Aorta (tissue), 5 donors: ENCODE results near the gene TASP1. TPM values are rescaled to one million over a fixed set of nuclear protein-coding genes. Genes with fewer than 3 reads are reported as not detected.
A peak's percentile ranks its signal among the peaks of the same experiment; 100 is the strongest.

Experiments used
- ATAC-seq: fragments of 200-7000 bp; cut with Tn5 transposase; one replicate; pipeline ENCODE4 v1.9.1; 2022; ENCODE audit warnings: moderate library complexity; ENCODE audit not compliant: low FRiP score
- DNase-seq, 2 donors: peaks; one replicate each; pipeline ENCODE4 v3.0.0-alpha.2; 2020
- H3K27ac ChIP-seq, 2 donors: one replicate each; pipeline ENCODE4 v1.5.1; 2013; ENCODE audit warnings: low read length in 2 of 2, mild to moderate bottlenecking in 2 of 2, moderate library complexity in 2 of 2, control low read depth in 1 of 2, inconsistent platforms in 1 of 2, low read depth in 1 of 2
- H3K27me3 ChIP-seq, 2 donors: one replicate each; pipeline ENCODE4 v1.6.1; 2013; ENCODE audit warnings: control low read depth in 1 of 2, low read length in 1 of 2, mild to moderate bottlenecking in 1 of 2, moderate library complexity in 1 of 2; ENCODE audit not compliant: insufficient read depth in 2 of 2, control insufficient read depth in 1 of 2
- H3K36me3 ChIP-seq, 2 donors: one replicate each; pipeline ENCODE4 v1.6.1; 2013; ENCODE audit warnings: control low read depth in 1 of 2, low read length in 1 of 2, mild to moderate bottlenecking in 1 of 2; ENCODE audit not compliant: insufficient read depth in 2 of 2, control insufficient read depth in 1 of 2
- H3K4me1 ChIP-seq, 2 donors: one replicate each; pipeline ENCODE4 v1.6.1; 2013; ENCODE audit warnings: low read length in 2 of 2, control low read depth in 1 of 2, mild to moderate bottlenecking in 1 of 2, moderate library complexity in 1 of 2; ENCODE audit not compliant: insufficient read depth in 2 of 2, control insufficient read depth in 1 of 2
- H3K4me3 ChIP-seq, 2 donors: one replicate each; pipeline ENCODE4 v1.5.1; 2013; ENCODE audit warnings: low read length in 2 of 2, control low read depth in 1 of 2, mild to moderate bottlenecking in 1 of 2
- H3K9me3 ChIP-seq: one replicate; pipeline ENCODE4 v1.6.1; 2013; ENCODE audit warnings: mild to moderate bottlenecking, low read length; ENCODE audit not compliant: control insufficient read depth
- WGBS, 2 donors: extraction: QIAGEN DNeasy Blood & Tissue Kit; methylation state at CpG; one replicate each; pipeline ENCODE4 v1.1.7; 2013; 5-methylcytosine and 5-hydroxymethylcytosine counted together
- intact Hi-C, 2 donors: fragments of 100-400 bp; cut with DNase I; formaldehyde crosslinking; loops; one replicate each; pipeline versions ENCODE4 v1.14.2 to v1.15.0; 2022
- polyA plus RNA-seq, 2 donors: library from polyadenylated mRNA; stranded (reverse); fragments of 200-250 nt; gene quantifications; one replicate each; pipeline ENCODE4 v1.2.3, GENCODE V29; 2013
- total RNA-seq, 2 donors: library from RNA; stranded (reverse); fragmentation: NEBNext Ultra II Directional; extraction: Animal tissue kit (Norgen Biotek cat#: 25700); gene quantifications; one replicate each; pipeline ENCODE4 v1.2.1, GENCODE V29; 2021
- donor health status: healthy with polysubstance abuse.
- donor health status: Bipolar disorder and iron deficiency.
- donor health status: DM: no; HTN: no; CAD: no.
- donor health status: DM: no; HTN: no; CAD: no.
- donor health status: DM: yes; HTN: yes; CAD: no.

Gene TASP1
- total and polyA plus RNA-seq, 4 donors = 13.2 to 74.6 (median 25.9) TPM

DNA sequence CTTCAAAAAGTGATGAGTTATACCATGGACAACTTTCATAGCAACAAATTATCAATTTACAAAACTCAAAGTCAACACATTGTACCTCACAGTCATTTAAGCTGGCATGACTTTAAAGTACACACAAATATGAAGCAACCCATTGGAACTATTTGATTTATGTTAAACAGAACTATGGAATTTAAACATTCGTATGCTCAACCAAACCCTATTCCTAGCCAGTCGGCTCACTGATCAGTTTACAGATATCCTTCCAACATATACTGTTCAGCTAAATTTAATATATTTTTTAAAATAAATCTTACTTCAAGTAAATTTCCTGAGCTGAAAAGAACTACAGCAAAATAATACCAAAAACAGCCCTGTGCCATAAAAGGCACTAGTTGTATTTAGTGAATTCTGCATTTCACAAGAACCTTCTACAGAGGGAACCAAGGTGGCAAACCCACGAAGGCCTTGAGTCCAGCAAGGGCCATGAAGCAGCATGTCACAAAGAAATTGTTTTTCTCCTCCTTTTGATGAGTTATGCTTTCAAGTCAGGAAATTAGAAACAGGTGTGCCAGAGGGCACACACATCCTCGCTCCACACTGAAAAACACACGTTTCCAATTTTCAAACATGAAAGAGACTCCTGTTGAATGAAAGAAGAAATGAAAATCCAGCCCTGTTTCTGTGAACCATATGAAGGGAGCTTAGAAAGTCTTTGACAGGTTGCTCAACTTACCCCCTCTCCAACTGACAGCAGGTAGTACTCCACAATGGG, 122.8 kb downstream of the TASP1 start:
- Histone ChIP-seq H3K27me3 (no peaks in the 10 kb centered on the region), H3K27ac (no peak overlapping the region), H3K36me3 (no peaks in the 10 kb centered on the region), H3K4me1 (peaks cover 2% of the 10 kb centered on the region in 2 donors), H3K4me3 (no peak overlapping the region), H3K9me3 (no peaks in the 10 kb centered on the region)
- 70 to 81% methylated on average over 5 of the region's 5 CpGs for WGBS, 2 donors
- no peak for DNase-seq
- ATAC-seq = no peak
- intact Hi-C loops = no loop called here

DNA sequence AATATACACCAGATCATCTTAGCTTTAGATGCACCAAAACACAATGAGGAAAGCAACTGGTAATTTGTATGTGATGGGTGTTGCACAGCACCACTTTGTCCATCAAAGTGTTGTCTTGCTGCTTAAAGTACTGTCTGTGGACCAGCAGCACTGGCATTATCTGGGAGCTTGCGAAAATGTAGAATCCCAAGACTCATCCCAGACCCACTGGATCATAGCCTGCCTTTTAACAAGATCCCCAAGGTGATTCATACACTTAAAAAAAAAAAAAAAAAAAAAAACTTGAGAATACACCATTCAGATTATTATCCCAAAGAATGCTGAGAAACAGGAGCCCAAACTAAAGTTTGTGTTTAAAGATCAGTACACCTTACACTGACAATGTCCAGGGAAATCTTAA, 123.4 kb downstream of the TASP1 start:
- Histone ChIP-seq H3K36me3 (no peaks in the 10 kb centered on the region), H3K27me3 (no peaks in the 10 kb centered on the region), H3K27ac (no peak overlapping the region), H3K4me1 (peaks cover 2% of the 10 kb centered on the region in 2 donors), H3K9me3 (no peaks in the 10 kb centered on the region), H3K4me3 (no peak overlapping the region)
- ATAC-seq (no peak), DNase-seq (no peak)
- 97 to 100% methylated on average over 1 of the region's 1 CpG for WGBS, 2 donors
- intact Hi-C loops = no loop called here

DNA sequence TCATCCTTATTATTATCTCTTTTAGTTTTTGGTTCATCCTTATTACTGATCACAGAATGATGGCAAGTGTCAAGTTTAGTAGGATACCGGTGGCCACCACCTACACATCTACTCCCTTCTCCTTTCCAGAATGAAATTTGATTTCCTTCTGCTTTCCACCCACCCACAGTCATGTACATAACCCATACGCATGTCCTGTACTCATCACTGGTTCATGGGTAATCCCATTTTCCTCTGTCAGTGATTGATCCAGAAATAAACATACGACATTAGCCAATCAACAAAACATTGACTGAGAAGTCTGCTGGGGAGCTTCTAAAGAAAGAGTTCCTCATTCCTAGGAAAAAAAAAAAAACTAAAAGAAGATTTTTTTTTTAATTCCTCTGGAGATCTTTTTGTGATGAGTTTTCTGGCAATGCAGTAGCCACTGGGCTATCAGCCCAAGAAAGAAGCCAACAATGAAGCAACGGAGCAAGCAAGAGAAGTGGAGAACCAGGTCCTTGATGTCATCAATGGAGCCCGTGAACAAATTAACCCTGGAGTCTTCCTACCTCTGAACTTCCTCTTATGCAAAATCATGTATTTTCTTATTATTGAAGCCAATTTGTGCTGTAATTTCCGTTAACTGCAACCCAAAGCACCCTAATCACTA, 127.8 kb downstream of the TASP1 start:
- H3K36me3 ChIP-seq = no peaks in the 10 kb centered on the region
- DNase-seq (no peak), ATAC-seq (peak; percentile 74)
- no peaks in the 10 kb centered on the region for H3K9me3 ChIP-seq
- WGBS, 2 donors = 83 to 84% methylated on average over 6 of the region's 6 CpGs
- H3K27me3 ChIP-seq = no peaks in the 10 kb centered on the region
- intact Hi-C loops = no loop called here
- no peak overlapping the region for H3K27ac ChIP-seq
- H3K4me3 ChIP-seq = no peak overlapping the region
- no peaks in the 10 kb centered on the region for H3K4me1 ChIP-seq

DNA sequence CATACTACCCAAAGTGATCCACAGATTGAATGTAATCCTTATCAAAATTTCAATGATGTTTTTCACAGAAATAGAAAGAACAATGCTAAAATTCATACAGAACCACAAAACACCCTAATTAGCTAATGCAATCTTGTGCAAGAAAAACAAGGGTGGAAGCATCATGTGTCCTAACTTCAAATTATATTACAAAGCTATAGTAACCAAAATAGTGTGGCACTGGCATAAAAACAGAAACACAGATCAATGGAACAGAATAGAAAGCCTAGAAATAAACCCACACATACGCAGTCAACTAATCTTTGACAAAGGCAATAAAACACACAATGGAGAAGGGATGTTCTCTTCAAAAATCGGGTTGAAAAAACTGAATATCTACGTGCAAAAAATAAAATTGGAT, 131.1 kb downstream of the TASP1 start:
- ATAC-seq (no peak), DNase-seq (no peak)
- H3K4me1 ChIP-seq = no peaks in the 10 kb centered on the region
- no peak overlapping the region for H3K27ac ChIP-seq
- H3K9me3 ChIP-seq = peaks cover 2% of the 10 kb centered on the region
- intact Hi-C loops = no loop called here
- H3K36me3 ChIP-seq = no peaks in the 10 kb centered on the region
- H3K4me3 ChIP-seq = no peak overlapping the region
- H3K27me3 ChIP-seq = no peaks in the 10 kb centered on the region
- WGBS, 2 donors = 65% methylated on average over 3 of the region's 3 CpGs

DNA sequence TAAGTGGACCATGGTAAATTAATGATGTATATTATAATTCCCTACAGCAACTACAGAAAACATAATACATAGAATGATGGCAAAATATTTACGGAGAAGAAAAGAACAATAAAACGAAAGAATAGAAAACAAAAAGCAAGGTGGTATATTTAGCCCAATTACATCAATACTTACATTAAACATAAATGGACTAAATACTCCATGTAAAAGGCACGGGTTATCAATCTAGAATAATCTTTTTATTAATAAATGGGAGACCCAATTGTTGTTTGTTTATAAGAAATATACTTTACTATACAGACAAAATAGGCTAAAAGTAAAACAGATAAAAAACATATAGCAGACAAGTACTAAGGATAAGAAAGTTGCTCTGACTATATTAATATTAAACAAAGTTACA, 137.2 kb downstream of the TASP1 start:
- peaks cover 2% of the 10 kb centered on the region for H3K9me3 ChIP-seq
- no peak for DNase-seq
- intact Hi-C loops = no loop called here
- H3K4me3 ChIP-seq = no peak overlapping the region
- H3K36me3 ChIP-seq = no peaks in the 10 kb centered on the region
- H3K27me3 ChIP-seq = no peaks in the 10 kb centered on the region
- no peaks in the 10 kb centered on the region for H3K4me1 ChIP-seq
- ATAC-seq = no peak
- WGBS, 2 donors = 95 to 99% methylated on average over 3 of the region's 3 CpGs
- H3K27ac ChIP-seq = no peak overlapping the region

DNA sequence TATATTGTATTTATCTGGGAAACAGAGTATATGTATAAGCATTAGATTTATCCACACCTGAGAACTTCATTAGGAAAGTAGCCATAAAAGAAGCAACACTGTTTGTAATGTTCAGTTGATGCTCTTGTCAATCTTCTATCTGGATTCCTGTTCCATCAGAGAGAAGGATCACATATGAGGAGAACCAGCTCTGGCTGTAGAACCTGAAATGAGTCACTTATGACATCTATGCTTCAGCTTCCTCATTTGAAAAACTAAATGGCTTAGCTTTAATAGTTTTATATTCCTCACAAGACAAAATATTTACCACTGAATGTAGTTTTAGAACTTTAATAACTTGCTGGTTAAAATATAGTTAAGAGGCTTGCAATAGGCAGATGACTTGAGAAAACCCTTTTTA, 144.7 kb downstream of the TASP1 start:
- intact Hi-C loops = no loop called here
- no peak overlapping the region for H3K27ac ChIP-seq
- H3K4me3 ChIP-seq = no peak overlapping the region
- no peaks in the 10 kb centered on the region for H3K9me3 ChIP-seq
- no peaks in the 10 kb centered on the region for H3K27me3 ChIP-seq
- H3K4me1 ChIP-seq = no peaks in the 10 kb centered on the region
- DNase-seq (no peak), ATAC-seq (no peak)
- H3K36me3 ChIP-seq = no peaks in the 10 kb centered on the region

DNA sequence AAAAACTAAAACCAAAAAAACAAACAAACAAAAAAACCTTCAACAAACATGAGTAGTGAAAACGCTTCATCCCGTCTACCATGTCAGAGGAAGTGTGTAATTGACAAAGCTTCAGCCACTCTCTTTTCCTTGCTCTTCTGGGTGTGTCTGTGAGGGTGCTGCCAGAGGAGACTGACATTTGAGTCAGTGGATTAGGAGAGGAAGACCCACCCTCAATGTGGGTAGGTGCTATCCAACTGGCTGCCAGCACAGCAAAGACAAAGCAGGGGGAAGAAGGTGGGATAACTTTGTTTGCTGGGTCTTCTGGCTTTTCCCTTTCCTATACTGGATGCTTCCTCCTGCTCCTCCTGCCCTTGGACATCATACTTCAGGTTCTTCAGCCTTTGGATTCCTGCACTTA, 145.6 kb downstream of the TASP1 start:
- WGBS, 2 donors = 47 to 71% methylated on average over 2 of the region's 2 CpGs
- ATAC-seq (no peak), DNase-seq (no peak)
- H3K4me1 ChIP-seq = no peaks in the 10 kb centered on the region
- no peak overlapping the region for H3K27ac ChIP-seq
- H3K36me3 ChIP-seq = no peaks in the 10 kb centered on the region
- intact Hi-C loops = no loop called here
- no peak overlapping the region for H3K4me3 ChIP-seq
- no peaks in the 10 kb centered on the region for H3K27me3 ChIP-seq
- H3K9me3 ChIP-seq = no peaks in the 10 kb centered on the region

DNA sequence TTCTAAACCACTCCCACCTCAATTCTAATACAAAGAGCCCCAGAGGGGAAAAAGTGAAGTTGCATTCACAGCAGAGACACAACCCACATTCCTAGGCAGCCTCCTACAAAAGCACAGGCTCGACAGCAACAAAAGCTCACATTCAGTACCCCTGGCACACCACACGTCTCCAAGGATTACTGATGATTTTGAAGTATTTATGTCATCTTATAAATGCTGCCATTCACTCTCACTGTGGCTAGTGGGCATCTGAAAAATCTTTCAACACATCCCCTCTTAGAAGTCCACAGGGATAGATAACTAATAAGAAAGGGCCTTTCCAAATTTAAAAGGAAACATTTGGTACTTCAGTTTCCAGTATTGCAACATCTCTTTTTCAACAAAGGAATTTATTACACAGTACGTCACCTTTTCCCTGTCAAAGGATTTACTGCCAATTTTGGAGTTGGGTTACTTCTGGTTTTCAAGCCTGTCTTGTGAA, 146.7 kb downstream of the TASP1 start:
- no peaks in the 10 kb centered on the region for H3K27me3 ChIP-seq
- no peaks in the 10 kb centered on the region for H3K36me3 ChIP-seq
- WGBS, 2 donors = 9 to 11% methylated on average over 3 of the region's 3 CpGs
- H3K4me3 ChIP-seq = no peak overlapping the region
- H3K9me3 ChIP-seq = no peaks in the 10 kb centered on the region
- no peak for DNase-seq
- peak; percentile 77 for ATAC-seq
- H3K4me1 ChIP-seq = peaks cover 0 to 3% of the 10 kb centered on the region in 2 donors
- intact Hi-C loops = no loop called here
- peak overlapping the region in 1 of 2 donors; percentile 71 for H3K27ac ChIP-seq

DNA sequence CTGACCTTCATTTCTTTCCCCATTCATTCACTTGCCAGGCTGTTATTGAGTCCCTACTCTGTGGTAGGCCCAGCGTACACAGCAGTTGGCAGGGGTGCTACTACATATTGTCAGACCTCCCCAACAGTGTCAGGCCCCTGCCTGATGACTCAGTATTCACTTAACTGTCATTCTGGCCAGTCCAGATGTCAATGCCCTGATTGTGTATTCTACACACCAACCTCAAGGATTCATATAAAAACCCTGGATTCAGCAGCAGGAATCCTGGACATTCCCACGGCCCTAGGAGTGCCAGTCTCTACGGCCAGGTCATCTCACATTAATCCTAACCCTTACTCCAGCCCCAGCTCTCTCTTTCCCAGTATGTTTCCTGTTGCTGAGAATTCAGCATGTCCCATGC, 151.5 kb downstream of the TASP1 start:
- 90 to 94% methylated on average over 3 of the region's 3 CpGs for WGBS, 2 donors
- Histone ChIP-seq H3K36me3 (no peaks in the 10 kb centered on the region), H3K4me1 (peaks cover 0 to 3% of the 10 kb centered on the region in 2 donors), H3K9me3 (no peaks in the 10 kb centered on the region), H3K27me3 (no peaks in the 10 kb centered on the region), H3K4me3 (no peak overlapping the region), H3K27ac (peak overlapping the region in 1 of 2 donors; percentile 51)
- DNase-seq (no peak), ATAC-seq (no peak)
- intact Hi-C loops = no loop called here
